ENCODE measurements around the gene TNFRSF17. TPM values are rescaled to one million over a fixed set of nuclear protein-coding genes. Genes with fewer than 3 reads are reported as not detected.

TNFRSF17 gene
- total RNA-seq, 2 experiments from 2014 or later: not detected

DNA sequence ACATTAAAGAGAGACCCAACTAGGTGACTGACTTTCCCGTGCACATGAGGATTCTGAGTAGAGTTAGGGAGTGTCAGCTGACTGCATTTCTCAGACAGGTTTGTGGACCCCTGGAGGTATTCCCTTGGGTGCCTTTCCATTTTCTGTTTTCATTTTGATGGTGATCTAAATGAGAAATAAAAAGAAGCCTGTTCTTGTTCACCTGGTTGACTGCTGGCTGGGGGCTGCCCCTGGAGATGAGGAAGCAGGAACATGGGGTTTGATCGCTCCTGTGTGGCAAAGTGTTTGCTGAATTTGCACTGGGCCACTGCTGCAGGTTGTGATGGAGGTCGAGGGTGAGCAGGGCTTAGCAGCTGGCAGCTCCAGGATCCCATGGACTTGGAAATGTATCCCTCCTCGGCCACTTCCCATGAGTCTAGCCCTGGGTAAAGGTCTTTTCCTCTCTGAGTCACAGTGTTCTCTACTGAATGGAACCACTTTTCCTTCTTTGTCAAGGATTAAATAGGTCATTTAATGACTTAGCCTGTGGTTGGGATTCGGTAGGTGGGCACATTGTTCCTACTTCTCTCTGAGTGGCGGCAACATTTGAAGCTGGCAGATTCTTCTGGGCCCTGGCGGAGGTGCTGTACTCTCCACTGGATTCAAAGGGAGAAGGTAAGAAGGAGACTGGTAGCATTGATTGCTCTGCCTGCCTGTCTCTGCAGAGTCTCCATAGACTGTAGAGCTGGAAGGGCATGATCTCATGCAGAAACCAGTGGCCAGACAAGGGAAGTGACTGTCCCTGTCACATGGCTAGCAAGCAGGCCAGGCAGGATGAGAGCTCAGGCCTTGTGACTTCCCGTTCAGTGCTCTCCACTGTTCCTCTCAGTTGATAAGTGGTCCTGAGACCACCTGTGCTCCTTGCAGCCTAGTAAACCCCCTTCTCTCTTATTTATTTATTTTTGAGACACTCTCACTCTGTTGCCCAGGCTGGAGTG is 29.4 kb downstream of the TNFRSF17 start:
- CTCF ChIA-PET: no interaction called here
- POLR2A ChIA-PET: no interaction called here

GRCh38 chr16:11996433-11997330 is 31.7 kb downstream of the TNFRSF17 start:
- ChIA-PET CTCF (interaction anchor here (0.6 kb wide), 1 partner anchor 72 kb away, joined by 3 read pairs; no protein-coding TSS in a partner anchor), POLR2A (no interaction called here)

GRCh38 chr16:12000032-12000431 is 35.0 kb downstream of the TNFRSF17 start:
- CTCF ChIA-PET: no interaction called here

GRCh38 chr16:12002447-12003006 is 37.5 kb downstream of the TNFRSF17 start:
- ChIA-PET POLR2A (no interaction called here), CTCF (interaction anchor here (0.6 kb wide), 1 partner anchor 597 kb away, joined by 3 read pairs; no protein-coding TSS in a partner anchor)

More at GRCh38 chr16:12000032-12000431, 35.0 kb downstream of the TNFRSF17 start:
- POLR2A ChIA-PET: no interaction called here

DNA sequence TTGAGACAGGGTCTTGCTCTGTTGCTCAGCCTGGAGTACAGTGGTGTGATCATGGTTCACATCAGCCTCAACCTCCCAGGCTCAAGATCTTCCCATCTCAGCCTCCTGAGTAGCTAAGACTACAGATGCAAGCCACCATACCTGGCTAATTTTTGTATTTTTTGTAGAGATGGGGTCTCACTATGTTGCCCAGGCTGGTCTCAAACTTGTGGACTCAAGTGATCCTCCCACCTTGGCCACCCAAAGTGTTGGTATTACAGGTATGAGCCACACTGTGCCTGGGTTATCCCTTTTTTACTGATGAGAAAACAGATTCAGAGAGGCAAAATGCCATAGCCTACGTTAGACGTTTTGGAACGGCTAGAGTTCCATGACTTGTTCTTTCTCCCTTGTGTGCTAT is 41.6 kb downstream of the TNFRSF17 start:
- ChIA-PET CTCF (no interaction called here), POLR2A (no interaction called here)

DNA sequence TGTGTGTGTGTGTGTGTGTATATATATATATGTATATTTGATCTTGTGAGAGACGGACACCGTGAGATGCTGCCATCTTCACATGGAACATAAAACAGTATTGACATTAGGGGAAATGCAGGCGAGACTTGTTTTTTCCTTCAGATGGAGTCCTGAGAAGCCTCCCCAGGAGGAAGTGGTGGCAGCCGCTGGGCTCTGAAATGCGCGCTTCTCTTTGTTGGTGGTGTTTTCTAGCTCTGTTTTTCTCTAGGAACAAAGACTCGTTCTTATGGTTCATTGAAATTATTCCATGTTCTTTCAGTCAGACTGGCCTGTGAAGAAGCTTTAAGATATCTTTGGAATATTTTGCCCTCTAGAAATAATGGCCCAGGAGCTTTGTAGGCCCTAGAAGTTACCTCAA is 44.5 kb downstream of the TNFRSF17 start:
- ChIA-PET POLR2A (no interaction called here), CTCF (no interaction called here)

DNA sequence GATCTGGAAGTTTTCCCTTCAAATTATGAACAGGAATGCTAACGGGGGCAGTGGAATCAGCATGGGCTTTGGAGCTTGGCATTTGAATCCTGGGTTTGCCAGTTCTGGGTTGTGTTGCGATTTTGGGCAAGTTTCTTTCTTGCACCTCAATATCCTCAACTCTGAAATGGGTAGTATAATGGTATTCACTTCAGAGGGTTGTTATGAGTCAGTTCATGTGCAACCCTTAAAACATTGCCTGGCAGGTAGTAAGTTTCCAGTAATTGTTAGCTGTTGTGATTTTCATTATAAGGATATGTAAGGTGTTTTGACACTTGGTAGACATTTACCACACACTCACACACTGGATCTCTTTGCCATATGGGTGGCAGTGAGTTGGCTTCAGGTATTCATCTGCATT is 44.9 kb downstream of the TNFRSF17 start:
- POLR2A ChIA-PET: no interaction called here

GRCh38 chr16:12010388-12011251 is 45.6 kb downstream of the TNFRSF17 start:
- ChIA-PET POLR2A (no interaction called here), CTCF (no interaction called here)

More for the DNA sequence above, 44.9 kb downstream of the TNFRSF17 start:
- CTCF ChIA-PET: no interaction called here

DNA sequence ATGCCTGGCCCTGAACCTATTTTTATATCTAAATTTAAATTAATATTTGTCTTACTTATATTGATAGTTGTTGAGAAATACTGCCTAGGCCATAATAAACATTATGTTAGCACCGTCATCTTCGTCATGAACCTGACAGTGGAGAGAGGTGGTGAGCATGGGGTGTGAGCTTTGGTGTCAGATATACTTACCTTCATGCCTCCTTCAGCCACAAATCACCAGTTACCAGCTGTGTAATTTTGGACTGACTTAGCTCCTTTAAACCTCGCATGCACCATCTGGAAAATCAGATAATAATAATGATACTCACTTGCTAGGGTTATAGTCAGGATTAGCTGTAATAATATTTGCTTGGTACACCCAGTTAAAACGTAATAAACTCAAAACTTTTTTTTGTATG is 46.6 kb downstream of the TNFRSF17 start:
- ChIA-PET CTCF (no interaction called here), POLR2A (no interaction called here)

- CTCF ChIA-PET: no interaction called here
- POLR2A ChIA-PET: no interaction called here
Observed at GRCh38 chr16:12016291-12016947, 51.4 kb downstream of the TNFRSF17 start.

DNA sequence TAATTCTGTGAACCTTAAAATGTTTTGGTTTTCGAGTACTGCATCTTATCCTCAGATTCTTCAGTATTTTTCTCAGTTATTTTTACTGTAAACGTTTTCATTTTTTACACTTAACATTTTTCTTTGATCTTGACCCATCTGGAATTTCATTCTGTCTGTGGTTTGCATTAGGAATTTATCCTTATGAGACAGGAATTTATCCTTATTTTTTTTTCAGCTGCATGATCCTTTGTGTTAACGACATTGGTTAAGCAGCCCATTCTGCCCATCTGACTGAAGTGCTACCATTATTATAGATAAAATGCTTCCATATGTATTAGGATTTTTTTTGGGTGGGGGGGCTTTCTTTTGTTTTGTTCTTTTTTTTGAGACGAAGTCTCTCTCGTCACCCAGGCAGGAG is 52.5 kb downstream of the TNFRSF17 start:
- ChIA-PET POLR2A (no interaction called here), CTCF (no interaction called here)

Other genes with a start within 250 kb of the TNFRSF17 start
- 10 to 100 TPM; 32.1 to 36.1 TPM for gene TXNDC11, start 222.4 kb upstream of the TNFRSF17 start, total RNA-seq
- 10 to 100 TPM; 50.6 to 52.0 TPM for gene ZC3H7A, start 168.0 kb upstream of the TNFRSF17 start, total RNA-seq
- 100 to 1,000 TPM; 358 to 377 TPM for gene RSL1D1, start 113.7 kb upstream of the TNFRSF17 start, total RNA-seq
- gene GSPT1, start 49.3 kb upstream of the TNFRSF17 start, total RNA-seq: 100 to 1,000 TPM; 239 to 243 TPM
- 10 to 100 TPM in 1 of 2 experiments, 1 to 10 TPM in 1; 9.0 to 10.7 TPM for gene NPIPB2, start 23.2 kb upstream of the TNFRSF17 start, total RNA-seq
- 10 to 100 TPM in 1 of 2 experiments, 1 to 10 TPM in 1; 9.2 to 12.8 TPM for gene SNX29, start 11.5 kb downstream of the TNFRSF17 start, total RNA-seq